Hypothalamus (tissue), 51 donors: Measurements from ENCODE around the gene WDR90.

ENCODE experiments used
- DNase-seq, 51 donors: peaks; one replicate each; lab custom pipeline; 2025; lab: John Stamatoyannopoulos, UW

WDR90 gene

DNA sequence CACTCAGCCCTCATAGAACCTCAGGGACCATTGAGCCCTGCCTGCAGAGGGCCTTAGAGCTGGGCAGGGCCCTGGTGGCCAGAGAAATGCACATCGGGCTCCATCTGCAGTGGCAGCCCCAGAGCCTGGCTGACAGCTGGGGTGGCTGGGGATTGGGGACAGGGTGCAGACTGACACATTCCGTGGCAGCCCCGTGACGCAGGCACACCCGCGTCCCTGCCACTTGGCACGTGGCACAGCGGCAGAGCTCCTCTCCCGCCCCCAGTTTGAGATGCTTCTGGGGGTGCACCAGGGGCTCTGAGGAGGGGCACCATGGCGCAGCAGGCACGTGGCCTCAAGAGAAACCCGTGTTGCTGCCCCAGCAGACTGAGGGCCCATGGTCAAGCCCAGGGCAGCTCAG, 54.2 kb downstream of the WDR90 start:
- peak in 3 of 51 donors; percentile 18 to 43 (median 28) for DNase-seq

DNA sequence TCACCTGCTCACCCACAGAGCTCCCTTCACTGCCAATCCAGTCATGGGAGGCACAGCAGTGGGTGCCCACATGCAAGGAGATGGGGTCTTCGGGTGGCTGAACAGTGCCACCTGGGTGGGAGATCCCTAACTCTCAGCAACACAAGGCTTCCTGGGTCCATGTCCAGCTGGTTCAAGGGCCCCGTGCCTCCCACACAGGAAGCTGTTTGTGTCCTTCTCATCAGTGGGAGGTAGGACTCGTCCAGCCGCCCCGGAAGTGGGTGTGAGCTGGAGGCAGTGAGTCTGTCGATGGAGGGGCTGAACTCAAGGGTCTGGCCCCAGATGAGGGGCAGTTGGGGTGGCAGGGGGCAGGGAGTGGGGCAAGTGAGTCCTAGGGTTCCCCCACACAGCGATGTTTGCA, 54.9 kb downstream of the WDR90 start:
- DNase-seq: no peak

DNA sequence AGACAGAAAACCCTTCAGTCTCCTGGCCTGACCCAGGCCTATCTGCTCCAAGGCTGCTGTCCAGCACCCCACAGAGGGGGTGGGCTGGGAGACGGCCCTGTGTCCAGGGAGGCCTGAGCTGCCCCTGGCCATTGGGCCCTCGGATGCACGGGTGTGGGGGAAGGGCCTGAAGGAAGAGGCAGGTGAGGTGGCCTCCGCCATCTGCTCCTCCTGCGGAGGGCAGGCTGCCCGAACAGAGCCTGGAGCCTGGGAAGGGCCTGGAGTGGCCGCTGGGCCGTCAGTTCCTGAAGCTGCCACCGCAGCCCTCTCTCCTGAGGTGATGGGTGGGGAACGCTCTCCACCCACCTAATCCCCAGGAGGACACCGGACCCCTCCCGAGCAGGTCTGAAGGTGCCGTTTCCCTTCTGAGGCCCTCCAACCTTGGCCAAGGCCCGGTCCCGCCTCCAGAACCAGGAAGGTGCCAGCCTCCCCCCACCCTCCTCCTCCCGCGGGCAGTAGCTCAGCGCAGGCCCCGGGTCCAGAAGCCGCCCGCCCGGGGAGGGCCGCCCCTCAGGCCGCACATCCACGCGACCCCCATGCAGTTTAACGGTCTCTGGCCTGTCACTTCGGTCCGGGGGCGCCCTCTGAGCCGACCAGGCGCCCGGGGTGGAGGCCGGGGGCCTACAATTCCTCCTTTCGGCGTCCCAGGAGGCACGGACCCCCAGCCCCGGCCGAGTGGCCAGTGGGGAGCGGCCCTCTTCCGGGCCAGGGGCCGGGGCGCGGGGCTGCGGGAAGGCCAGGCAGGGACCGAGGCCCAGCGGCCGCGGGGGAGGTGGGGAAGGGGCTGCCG, 55.6 kb downstream of the WDR90 start:
- DNase-seq: no peak

DNA sequence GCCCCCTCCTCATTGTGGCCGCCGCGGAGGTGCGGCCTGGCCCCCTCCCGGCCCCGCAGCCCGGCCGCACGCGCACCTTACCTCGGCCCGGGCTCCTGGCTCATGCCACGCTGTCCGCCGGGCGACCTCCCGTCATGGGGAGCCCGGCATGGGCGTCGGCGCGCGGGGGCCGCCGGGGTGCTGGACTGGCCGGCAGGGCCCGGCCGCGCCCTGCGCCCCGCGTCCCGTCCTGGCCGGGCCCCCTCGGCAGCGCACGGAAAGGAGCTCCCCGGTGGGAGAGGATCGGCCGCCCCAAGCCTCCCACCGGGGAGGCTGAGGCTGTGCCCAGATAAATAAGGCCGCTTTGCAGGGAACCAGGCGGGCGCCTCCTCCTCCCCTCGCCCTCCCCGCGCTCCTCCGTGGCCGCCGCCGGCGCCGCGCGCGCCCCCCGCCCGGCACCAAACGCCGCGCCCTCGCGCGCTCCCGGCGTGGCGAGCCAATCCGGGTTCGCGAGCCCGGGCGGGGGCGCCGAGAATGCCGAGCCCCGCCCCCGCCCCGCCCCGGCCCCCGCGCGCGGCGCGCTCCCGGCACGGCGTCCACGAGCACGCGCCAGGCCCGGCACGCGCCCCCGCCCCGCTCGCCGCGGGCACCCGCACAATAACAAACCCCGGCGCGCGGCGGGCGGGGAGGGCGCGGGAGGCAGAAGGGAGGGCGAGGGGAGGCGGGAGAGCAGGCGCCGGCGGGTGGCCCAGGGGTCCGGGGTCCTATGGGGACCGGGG, 56.4 kb downstream of the WDR90 start, which contains the start of gene FBXL16:
Gene FBXL16 (minus strand): TSS at position 371 of the 758 bp plus-strand sequence. CDS start 8,396 bp downstream, outside the sequence.
- DNase-seq: peak in 38 of 51 donors; percentile 9 to 82 (median 48)

DNA sequence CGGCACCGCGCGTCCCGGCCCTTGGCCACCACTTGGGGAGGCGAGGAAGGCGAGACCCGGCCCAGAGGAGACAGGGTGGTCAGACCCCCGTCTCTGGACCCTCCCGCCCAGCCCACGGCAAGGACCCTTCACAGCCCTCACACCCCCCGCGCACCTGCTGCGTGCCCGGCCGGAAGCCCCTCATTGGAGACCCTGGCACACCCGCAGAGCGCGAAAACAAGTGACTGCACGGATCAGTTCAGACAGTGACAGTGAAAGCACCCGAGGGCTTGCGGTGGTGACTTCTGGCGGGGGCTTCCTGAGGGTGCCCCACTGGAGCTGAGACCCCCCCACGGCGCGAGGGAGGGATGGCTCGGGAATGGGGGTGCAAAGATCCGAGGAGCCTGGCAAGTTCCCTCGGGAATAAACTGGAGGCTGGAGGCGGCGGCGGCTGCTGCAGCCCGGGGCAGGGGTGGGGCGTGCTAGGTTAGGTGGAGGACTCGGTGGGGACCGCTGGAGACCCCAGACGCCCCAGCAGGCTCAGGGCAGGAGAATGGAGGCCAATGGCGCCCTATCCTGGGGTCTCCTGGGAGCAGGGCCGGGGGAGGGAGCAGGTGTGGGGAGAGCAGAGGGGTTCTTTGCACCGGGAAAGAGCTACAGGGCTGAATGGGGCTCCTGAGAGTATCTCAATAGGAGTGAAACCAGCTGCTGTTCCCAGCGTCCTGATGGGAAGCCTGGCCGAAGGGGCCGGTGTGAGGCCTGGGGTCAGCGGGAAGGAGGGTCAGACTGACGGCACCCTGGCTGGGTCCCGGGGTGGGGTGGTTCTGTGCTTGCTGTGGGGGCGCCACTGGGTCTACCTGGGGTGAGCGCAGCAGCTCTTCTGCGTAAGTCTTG, 57.3 kb downstream of the WDR90 start:
- peak in 1 of 51 donors; percentile 65 for DNase-seq

DNA sequence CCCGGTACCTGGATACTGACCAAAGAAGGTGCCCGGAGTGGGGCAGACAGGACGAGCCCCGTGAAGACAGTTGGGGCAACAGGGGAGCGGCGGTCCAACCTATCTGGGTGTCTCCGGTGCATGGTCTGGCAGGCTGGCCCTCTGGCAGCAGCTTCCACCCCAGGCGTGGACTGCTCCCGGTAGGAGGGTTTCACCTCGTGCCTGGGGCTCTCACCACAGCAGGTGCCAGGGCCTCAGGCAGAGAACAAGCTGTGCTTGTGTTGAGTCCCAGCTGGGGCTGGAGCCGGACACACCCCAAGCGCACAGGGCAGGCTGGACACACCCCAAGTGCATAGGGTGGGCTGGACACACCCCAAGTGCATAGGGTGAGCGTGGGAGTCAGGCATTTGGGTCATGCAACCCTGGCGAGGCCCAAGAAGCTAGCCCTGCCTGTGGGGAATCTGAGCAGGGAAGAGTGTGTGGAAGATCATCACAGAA, 57.9 kb downstream of the WDR90 start:
- DNase-seq: no peak

DNA sequence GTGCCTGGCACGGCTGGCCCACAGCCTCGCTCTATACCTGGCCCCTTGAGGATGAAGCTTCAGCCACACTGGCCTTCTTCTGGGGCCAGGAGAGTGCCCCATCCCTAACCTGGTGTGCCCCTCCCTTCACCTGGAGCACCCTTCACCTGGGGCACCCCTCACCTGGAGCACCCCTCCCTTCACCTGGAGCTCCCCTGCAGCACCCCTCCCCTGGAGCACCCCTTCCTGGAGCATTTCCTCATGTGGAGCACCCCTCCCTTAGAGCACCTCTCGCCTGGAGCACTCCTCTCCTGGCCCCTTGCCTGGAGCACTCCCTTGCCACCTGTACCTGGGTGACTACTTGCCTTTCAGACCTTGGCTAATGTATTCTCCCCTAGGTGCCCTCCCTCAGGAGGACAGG, 58.9 kb downstream of the WDR90 start:
- no peak for DNase-seq

DNA sequence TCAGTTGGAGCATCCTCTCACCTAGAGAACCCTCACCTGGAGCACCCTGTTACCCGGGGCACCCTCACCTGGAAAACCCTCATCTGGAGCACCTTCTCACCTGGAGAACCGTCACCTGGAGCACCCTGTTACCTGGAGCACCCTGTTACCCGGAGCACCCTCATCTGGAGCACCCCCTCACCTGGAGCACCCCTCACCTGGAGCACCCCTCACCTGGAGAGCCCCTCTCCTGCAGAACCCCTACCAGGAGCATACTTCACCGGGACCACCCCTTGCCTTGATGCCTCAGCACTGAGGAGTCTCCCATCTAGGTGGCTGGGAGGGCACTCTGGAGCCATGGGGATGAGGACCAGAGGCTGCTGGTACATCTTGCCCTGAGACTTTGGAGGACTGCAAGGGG, 59.8 kb downstream of the WDR90 start:
- DNase-seq: no peak

DNA sequence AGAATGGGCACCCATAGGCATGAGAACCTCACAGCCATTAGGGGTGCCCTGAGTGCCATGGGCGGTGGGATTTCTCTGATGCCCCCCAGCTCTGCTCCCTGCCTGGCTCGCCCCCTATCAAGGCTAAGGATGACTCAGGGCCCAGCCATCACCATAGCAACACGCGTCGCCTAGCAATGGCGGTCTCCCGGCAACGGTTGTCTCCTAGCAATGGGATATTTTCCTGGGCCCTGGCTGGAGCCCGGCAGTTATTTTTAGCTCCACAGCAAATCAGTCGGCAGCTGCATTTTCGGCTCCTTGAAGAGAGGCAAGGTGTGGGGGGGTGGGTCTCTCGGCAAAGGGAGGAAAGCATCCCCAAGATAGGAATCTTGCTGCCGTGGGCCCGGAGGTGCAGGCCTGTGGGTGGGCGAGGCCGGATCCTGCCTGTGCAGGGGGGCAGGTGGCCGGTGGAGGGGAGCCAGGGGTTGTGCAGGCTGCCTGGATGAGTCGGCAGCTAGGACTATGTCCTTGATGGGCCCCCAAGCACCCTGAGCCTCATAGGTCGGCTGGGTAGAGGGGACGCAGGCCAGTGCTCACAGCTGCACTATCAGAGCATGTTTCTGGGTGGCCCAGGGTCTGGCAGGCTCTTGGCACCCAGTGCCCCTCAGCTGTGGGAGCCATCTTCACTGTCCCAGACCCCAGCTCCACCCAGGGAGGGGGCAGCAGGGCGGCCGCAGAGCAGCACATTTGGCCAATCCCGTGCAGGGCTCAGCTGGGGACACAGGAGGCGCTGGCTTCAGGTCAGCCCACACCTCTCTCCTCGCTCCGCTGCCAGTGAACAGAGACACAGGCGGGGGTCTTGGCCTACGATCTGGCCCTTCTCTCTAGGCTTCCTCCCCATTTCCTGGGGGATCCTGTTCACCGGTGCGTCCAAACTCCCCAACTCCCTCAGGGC, 60.7 kb downstream of the WDR90 start:
- DNase-seq: peak in 47 of 51 donors; percentile 16 to 93 (median 79)

DNA sequence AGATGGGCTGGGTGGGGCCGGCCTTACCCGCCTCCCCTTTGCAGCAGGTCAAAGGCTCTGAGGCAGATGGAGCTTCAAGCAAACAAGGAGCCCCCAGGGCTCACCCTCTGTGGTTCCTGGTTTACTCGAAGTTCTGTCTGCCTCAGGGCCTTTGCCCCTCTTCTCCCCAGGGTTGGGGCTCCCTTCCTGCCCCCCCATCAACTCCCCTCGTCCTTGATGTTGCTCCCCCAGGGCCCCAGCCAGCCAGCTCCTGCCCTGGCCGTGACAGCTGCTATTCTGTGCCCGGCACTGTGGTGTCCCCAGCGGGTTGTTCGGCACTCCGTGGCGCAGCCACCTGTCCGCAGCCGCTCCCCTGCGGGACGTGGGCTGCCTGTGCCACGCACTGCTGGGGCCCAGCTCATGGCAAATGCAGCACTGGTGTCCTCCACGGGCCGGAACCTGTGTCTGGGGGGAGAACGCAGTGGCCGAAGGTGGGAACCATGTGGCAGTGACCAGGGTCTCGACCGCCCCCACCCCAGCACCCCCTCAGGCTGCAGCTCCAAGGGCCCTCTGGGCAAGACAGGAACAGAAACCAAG, 61.4 kb downstream of the WDR90 start:
- DNase-seq: peak in 1 of 51 donors; percentile 18

DNA sequence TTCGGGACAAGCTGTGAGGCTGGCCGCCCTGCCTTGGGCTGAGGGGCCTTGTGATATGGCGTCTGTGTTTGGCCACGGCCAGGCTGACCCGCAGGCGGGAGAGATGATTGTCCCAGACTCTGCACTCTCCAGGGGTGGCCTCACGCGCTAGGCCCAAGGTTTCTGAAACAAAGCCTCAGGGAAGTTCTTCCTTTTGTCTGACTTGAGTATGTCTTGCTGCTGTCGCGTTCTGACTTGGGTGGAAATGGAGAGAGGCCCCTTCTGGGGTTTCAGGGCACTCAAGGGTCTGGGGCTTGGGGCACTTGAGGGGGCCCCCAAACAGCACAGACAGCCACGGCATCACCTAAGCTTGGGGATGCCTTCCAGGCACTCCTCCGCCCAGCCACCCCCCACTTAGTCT, 61.9 kb downstream of the WDR90 start:
- DNase-seq: no peak

DNA sequence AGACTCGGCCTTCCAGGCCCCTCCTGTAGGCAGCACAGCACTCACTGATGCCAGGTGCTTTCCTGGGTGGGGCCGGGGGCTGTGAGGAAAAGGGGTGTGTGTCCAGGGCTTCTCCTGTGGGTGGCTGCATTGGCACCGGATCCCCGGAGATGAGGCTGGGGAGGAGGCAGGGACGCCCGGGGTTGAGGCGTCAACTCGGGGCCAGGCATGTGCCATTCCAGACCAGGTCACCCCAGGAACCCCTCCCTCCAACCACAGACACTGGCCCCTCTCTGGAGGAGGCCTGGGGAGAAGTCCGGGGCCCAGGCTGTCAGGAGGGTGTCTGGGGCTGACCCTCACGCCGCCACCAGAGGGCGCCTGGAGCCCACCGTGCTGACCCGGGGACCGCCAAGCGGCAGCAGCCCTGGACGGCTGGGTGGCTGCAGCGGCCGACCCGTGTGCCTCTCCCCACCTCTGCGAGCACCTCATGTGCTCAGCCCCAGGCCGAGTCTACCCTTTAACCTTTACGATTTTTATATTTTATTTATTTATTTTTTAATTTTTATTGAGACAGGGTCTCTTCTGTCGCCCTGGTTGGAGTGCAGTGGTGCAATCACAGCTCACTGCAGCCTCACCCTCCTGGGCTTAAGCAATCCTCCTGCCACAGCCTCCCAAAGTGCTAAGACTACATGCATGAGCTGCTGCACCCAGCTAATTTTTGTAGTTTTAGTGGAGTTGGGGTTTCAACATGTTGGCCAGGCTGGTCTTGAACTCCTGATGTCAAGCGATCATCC, 62.6 kb downstream of the WDR90 start:
- DNase-seq: peak in 48 of 51 donors; percentile 19 to 87 (median 60)

DNA sequence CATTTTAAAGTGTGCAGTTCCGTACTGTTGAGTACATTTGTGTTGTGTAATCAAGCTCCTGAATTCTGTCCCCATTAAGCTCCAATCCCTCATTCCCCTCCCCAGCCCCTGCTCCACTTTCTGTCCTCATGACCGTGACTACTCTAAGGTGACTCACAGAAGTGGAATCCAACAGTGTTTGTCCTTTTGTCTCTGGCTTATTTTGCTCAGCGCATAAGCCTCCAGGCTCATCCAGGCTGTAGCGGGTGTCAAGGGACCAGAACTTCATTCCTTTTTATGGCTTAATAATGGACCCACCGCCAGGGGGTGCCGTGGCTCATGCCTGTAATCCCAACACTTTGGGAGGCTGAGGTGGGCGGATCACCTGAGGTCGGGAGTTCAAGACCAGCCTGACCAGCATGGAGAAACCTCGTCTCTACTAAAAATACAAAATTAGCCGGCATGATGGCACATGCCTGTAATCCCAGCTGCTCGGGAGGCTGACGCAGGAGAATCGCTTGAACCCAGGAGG, 63.6 kb downstream of the WDR90 start:
- peak in 3 of 51 donors; percentile 8 to 33 (median 29) for DNase-seq

DNA sequence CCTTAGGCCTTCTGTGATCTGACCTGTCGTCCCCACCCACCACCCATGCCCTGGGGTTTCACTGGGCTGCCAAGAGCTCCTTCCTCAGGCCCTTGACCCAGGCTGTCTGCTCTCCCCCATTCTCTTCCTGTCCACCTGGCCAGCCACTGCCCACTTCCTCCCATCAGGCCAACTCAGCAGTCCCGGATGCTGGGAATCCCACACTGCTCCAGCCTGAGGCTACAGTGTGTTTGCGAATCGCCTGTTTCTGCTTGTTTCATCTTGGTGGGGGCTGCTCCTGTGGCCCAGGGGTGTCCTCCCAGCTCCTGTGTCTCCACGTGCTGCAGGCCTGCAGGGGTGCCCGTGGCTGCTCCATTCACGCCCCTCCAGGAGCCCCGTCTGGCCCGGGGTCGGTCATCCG, 64.9 kb downstream of the WDR90 start:
- DNase-seq: no peak

DNA sequence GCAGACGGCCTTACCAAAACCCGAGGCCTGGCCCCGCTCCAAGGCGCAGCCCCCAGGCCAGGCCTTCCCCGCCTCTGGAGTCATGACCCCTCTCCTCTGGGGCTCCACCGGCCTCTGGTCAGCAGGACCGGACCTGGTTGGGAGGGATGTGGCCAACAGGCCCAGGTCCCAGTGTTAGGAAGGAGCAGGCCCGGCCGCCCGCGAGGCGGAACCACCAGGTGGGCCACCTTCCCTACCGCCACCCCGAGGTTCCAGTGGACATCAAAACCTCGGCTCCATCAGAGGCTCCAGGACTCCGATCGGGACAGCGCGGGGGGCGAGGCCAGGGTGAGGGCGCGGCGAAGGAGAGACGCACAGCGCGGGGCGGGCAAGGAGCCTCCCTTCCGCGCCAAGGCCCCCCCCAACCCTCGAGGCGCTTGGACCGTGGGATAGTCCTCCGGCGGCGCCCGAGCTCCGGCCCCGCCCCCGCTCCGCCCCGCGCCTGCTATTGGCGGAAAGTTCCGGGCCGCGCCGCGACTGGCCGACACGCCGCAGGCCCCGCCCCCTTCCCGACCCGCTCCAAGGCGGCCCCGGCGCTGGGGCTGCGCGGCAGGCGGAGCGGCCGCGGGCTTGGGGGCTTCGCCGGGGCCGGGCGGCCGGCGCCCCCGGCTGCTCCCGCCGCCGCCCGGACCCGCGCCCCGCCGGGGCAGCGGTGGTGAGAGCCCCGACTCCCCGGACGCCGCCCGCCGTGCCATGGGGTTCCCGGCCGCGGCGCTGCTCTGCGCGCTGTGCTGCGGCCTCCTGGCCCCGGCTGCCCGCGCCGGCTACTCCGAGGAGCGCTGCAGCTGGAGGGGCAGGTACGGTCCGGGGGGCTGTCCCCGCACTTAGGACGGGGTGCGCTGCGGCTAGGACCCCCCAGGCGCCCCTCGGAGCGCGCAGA, 65.7 kb downstream of the WDR90 start, which contains the start of gene METRN:
Gene METRN (plus strand): TSS at position 561 of the 919 bp plus-strand sequence. CDS start 172 bp downstream, at position 733.
- DNase-seq: peak in 50 of 51 donors; percentile 41 to 96 (median 85)

DNA sequence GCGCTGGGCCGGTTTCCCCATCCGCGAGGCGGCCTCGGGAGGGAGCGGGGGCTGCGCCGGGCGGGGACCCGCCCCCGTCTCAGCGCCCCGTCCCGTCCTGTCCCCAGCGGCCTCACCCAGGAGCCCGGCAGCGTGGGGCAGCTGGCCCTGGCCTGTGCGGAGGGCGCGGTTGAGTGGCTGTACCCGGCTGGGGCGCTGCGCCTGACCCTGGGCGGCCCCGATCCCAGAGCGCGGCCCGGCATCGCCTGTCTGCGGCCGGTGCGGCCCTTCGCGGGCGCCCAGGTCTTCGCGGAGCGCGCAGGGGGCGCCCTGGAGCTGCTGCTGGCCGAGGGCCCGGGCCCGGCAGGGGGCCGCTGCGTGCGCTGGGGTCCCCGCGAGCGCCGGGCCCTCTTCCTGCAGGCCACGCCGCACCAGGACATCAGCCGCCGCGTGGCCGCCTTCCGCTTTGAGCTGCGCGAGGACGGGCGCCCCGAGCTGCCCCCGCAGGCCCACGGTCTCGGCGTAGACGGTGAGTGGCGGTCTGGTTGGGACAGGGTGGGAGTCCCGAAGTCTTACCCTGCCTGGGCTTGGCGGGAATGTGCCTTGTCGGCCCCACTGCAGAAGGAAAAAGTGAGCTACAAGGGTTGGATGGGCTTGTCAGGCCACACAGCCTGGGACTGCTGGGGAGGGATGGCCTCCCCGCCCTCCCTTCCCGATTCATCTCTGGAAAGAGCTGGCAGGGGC, 66.5 kb downstream of the WDR90 start:
- DNase-seq: peak in 10 of 51 donors; percentile 32 to 68 (median 54)
